Stimulated activated CD8-positive, alpha-beta memory T cell treated with anti-CD3 and anti-CD28 coated beads, Interleukin-7, amount 100 ng/mL, for 48 hours (primary cell): ENCODE data around the gene PALS2.

Experiments used
- DNase-seq, 2 donors: peaks; one replicate each; pipeline ENCODE4 v3.0.0-alpha.2; 2020; ENCODE audit warnings: low read depth in 1 of 2; ENCODE audit errors: extremely low read depth in 1 of 2

Gene PALS2

DNA sequence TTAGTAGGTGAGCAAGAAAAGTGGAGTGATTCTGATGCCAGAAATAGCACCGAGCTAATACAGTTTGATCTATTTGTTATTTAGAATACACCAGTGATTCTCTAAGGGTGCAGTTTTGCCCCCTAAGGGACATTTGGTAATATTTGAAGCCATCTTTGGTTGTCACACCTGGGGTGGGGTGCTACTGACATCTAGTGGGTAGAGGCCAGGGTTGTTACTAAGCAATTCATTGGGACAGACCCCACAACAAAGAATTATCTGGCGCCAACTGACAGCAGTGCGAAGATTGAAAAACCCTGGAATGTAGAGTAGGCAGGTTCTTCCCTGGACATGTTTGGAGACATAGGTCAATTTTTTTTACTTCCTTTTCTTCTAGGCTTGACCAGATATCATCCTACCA is 14.6 kb downstream of the PALS2 start:
- DNase-seq, result no peak

DNA sequence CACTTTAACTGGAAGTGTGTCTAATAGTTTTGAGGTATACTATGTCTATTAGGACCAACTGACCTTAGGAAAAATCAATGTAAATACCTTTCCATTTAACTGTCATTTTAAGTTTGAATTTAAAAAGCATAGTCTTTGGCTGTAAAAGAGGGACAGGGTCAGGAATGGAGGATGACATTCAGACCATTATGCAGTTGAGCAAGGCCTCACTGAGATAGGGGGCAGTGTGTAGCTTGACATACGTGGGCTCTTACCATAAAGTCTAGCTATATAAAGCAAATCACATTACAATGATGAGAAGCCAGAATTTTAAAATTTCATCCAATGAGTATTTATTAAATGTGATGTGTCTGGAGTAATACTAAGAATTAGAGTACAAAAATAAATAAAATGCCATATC is 17.9 kb downstream of the PALS2 start:
- DNase-seq, result no peak

GRCh38 chr7:24595671-24596418 is 22.6 kb downstream of the PALS2 start:
- no peak for DNase-seq

- DNase-seq, result no peak
Measured at GRCh38 chr7:24597014-24597413, 23.8 kb downstream of the PALS2 start.

DNA sequence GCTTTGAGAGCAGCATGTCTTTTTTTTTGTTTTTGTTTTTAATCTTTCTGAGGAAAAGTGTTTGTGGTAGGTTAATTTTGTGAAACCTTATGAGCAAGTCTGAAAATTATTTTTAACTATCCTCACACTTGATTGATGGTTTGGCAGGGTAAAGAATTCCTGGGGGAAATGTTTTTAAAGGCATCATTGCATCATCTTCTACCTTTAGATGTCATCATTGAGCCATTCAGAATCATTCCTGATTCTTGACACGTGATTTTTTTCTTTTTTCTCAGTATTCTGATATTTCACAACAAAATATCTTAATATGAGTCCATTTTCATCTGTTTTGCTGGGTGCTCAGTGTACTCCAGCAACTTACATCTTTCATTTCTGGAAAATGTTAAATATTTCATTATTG is 28.3 kb downstream of the PALS2 start:
- DNase-seq, result no peak

DNA sequence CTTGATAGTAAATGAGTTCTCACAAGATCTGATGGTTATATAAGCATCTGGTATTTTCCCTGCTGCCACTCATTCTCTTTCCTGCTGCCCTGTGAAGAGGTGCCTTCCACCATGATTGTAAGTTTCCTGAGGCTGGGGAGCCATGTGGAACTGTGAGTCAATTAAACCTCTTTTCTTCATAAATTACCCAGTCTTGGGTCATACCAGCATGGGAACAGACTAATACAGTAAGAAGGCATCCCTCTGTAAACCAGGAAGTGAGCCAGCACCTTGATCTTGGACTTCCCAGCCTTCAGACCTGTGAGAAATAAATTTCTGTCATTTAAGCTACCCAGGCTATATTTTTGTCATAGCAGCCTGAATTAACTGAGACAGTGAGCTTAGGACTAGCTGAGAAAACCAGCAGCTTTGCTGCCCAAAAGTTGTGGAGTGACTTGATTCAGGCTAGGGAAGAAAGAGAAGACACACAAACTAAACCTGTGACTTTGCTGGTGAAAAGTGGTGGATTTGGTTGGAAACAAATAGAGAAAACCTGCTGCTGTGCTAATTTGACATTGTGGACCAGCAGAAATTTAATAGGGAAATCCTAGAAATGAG is 29.7 kb downstream of the PALS2 start:
- no peak for DNase-seq

DNA sequence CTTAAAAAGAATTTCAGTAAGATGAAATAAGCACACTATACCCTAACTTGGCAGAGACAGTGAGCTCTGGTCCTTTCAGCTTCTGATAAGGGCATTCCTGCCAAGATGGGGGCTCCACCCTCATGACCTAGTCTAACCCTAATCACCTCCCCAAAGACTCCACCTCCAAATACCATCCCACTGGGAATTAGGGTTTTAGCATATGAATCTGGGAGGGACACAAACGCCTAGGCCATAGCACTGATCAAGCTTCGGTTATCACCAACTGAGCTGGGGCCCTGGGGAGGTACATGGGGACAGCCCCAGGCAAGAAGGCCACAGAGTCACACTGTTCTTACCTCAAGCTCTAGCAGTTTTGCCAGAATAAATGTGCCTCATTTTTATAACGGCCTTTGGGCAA is 31.4 kb downstream of the PALS2 start:
- DNase-seq, result no peak

- DNase-seq, result no peak
Measured at GRCh38 chr7:24608504-24608903, 35.3 kb downstream of the PALS2 start.

- DNase-seq, result no peak
Measured at GRCh38 chr7:24609059-24609458, 35.8 kb downstream of the PALS2 start.

- no peak for DNase-seq
Measured at GRCh38 chr7:24609570-24609969, 36.3 kb downstream of the PALS2 start.

GRCh38 chr7:24611130-24611529 is 37.9 kb downstream of the PALS2 start:
- no peak for DNase-seq

- DNase-seq, result no peak
Measured at GRCh38 chr7:24617957-24618616, 44.8 kb downstream of the PALS2 start.

- DNase-seq, result no peak
Measured at GRCh38 chr7:24619978-24620377, 46.7 kb downstream of the PALS2 start.

- no peak for DNase-seq
Measured at GRCh38 chr7:24622646-24623182, 49.5 kb downstream of the PALS2 start.
